HepG2 (cell line): Measurements from ENCODE around the gene DNAJC28. TPM values are rescaled to one million over a fixed set of nuclear protein-coding genes. Genes with fewer than 3 reads are reported as not detected.
A peak's percentile ranks its signal among the peaks of the same experiment; 100 is the strongest.

Source experiments
- KLF15 ChIP-seq: sonication (generic); formaldehyde crosslinking; IDR thresholded peaks from 2 replicates; pipeline ENCODE4 v1.8.1; 2023; ENCODE audit warnings: borderline replicate concordance, mild to moderate bottlenecking, inconsistent platforms, missing genetic modification reagents, mixed read lengths
- KLF16 ChIP-seq, 2 experiments: sonication (generic) in 1 of 2; formaldehyde crosslinking in 1 of 2; IDR thresholded peaks; 2 replicates each; pipeline versions ENCODE4 v1.6.1 to v1.8.0; 2016 to 2023; ENCODE audit warnings: missing genetic modification reagents in 2 of 2, missing compliant biosample characterization in 1 of 2
- NFE2 ChIP-seq: sonication (generic); formaldehyde crosslinking; IDR thresholded peaks from 2 replicates; pipeline ENCODE4 v1.4.0; 2020; ENCODE audit warnings: missing genetic modification reagents
- REXO4 ChIP-seq: sonication (generic); formaldehyde crosslinking; IDR thresholded peaks from 2 replicates; pipeline ENCODE4 v1.8.0; 2022; ENCODE audit warnings: missing genetic modification reagents, mild to moderate bottlenecking, borderline replicate concordance
- SMC3 ChIP-seq: IDR thresholded peaks from 2 replicates; pipeline ENCODE4 v1.6.1; 2011; ENCODE audit warnings: low read length, improper control_type of control experiment
- SOX6 ChIP-seq, 2 experiments: fragments of 450-650 bp in 1 of 2; sonication (generic) in 1 of 2; formaldehyde crosslinking in 1 of 2; IDR thresholded peaks; 2 replicates each; pipeline versions ENCODE4 v1.4.0 to v1.6.1; 2017 to 2020; ENCODE audit warnings: antibody characterized with exemption in 1 of 2, mild to moderate bottlenecking in 1 of 2, missing genetic modification reagents in 1 of 2
- THYN1 ChIP-seq: sonication (generic); formaldehyde crosslinking; IDR thresholded peaks from 2 replicates; pipeline ENCODE4 v1.8.1; 2023; ENCODE audit warnings: low read depth, mild to moderate bottlenecking, moderate library complexity, missing genetic modification reagents, borderline replicate concordance
- ZNF225 ChIP-seq: sonication (generic); formaldehyde crosslinking; IDR thresholded peaks from 2 replicates; pipeline ENCODE4 v1.4.0; 2020; ENCODE audit warnings: mild to moderate bottlenecking, missing genetic modification reagents
- ZNF234 ChIP-seq: sonication (generic); formaldehyde crosslinking; conservative IDR thresholded peaks from 2 replicates; pipeline ENCODE4 v1.5.1; 2020; ENCODE audit warnings: mild to moderate bottlenecking, missing genetic modification reagents
- ZNF382 ChIP-seq: sonication (generic); formaldehyde crosslinking; IDR thresholded peaks from 2 replicates; pipeline ENCODE4 v1.5.0; 2020; ENCODE audit warnings: missing genetic modification reagents, mild to moderate bottlenecking, borderline replicate concordance
- ZNF878 ChIP-seq: sonication (generic); formaldehyde crosslinking; IDR thresholded peaks from 2 replicates; pipeline ENCODE4 v1.8.1; 2023; ENCODE audit warnings: mild to moderate bottlenecking, missing genetic modification reagents, moderate library complexity
- polyA plus RNA-seq, 8 experiments: library from polyadenylated mRNA; depleted of rRNA in 3 of 8; stranded (reverse) in 7 of 8; unstranded in 1 of 8; fragments of >200 nt; fragmentation: Illumina TruSeq in 4 of 8; extraction: Trizol in 4 of 8; gene quantifications; 2 replicates each; pipeline versions ENCODE4 v1.2.1 to v1.2.3, GENCODE V29; 2011 to 2016; ENCODE audit warnings: low read depth in 4 of 8, missing spikeins in 1 of 8, mixed read lengths in 1 of 8; ENCODE audit not compliant: insufficient read depth in 1 of 8
- total RNA-seq, 5 experiments: library from RNA; depleted of rRNA; stranded (reverse); fragments of >200 nt; fragmentation: Illumina TruSeq; extraction: Trizol; gene quantifications; 2 replicates each; pipeline ENCODE4 v1.2.3, GENCODE V29; 2016; ENCODE audit warnings: low read depth in 1 of 5
- TF ChIP-seq, protein P1 (sequence below): sonication (generic); formaldehyde crosslinking; conservative IDR thresholded peaks from 2 replicates; pipeline ENCODE4 v1.8.0; 2022; ENCODE audit warnings: low read depth, missing genetic modification reagents
- TF ChIP-seq, protein P2 (sequence below): sonication (generic); formaldehyde crosslinking; IDR thresholded peaks from 2 replicates; pipeline ENCODE4 v1.5.1; 2020; ENCODE audit warnings: mild to moderate bottlenecking, missing genetic modification reagents, borderline replicate concordance
- TF ChIP-seq, protein P3 (sequence below): sonication (generic); formaldehyde crosslinking; IDR thresholded peaks from 2 replicates; pipeline ENCODE4 v1.4.0; 2020; ENCODE audit warnings: missing genetic modification reagents
- TF ChIP-seq, protein P4 (sequence below), 2 experiments: fragments of 450-650 bp in 1 of 2; sonication (generic) in 1 of 2; formaldehyde crosslinking; IDR thresholded peaks; 2 replicates each; pipeline versions ENCODE4 v1.5.0 to v1.8.0; 2020 to 2022; ENCODE audit warnings: mild to moderate bottlenecking in 1 of 2, missing genetic modification reagents in 1 of 2
- TF ChIP-seq, protein P5 (sequence below): sonication (generic); formaldehyde crosslinking; IDR thresholded peaks from 2 replicates; pipeline ENCODE4 v1.4.0; 2020; ENCODE audit warnings: mild to moderate bottlenecking, missing genetic modification reagents
- TF ChIP-seq, protein P6 (sequence below): sonication (generic); formaldehyde crosslinking; IDR thresholded peaks from 2 replicates; pipeline ENCODE4 v1.4.0; 2020; ENCODE audit warnings: mild to moderate bottlenecking, missing genetic modification reagents

The DNAJC28 gene
- total and polyA plus RNA-seq, 2 of the 13 experiments (the other 11 are each of a cell fraction or from before 2014, with no cell fraction given), result 1.5 to 3.3 TPM

DNA sequence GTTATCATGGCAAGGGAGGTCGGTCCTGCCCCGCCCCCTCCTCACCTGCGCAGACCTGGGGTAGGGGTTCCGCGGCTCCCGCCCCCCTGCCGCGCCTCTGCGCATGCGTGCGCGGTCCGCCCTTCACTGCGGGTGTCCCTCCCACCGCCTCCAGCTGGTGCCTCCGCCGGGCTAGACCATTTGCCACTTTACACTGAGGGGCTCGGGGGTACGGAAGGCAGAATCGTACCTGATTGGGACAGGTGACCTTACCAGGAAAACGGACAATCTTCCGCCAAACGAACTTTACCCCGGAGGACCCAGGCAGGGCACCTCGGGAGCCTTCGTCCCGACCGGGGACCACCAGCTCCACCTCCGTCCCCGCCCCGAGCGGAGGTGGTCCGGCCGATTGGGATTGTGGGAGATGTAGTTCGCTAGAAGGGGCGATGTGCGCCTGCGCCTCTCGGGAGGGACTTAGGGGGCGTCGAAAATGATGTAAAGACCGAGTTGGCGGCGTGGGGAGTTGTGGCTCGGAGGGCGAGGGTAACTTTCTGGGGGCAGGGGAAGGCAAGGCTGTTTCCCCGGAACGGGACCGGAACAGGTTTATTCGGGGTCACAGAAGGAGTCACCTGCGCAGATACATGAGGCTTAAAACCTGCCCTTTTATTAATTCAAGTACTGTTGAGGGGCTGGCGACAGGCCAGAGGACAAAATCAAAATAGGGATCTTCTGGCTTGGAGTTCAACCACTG is at the start of gene DNAJC28 (continued):
- TF ChIP-seq REXO4 (CRISPR knock-in tag) (no peak), ZNF382 (no peak), NFE2 (CRISPR knock-in tag) (no peak), ZNF878 (no peak), ZNF225 (CRISPR knock-in tag) (peak; percentile 50; the same call in 1 of the 2 replicates), SOX6 (IDR thresholded peaks at IDR 0.05) (no peak), SOX6 (CRISPR knock-in tag; IDR thresholded peaks at IDR 0.05) (peak; percentile 43; the same call in 1 of the 2 replicates), KLF16 (CRISPR knock-in tag; IDR thresholded peaks at IDR 0.05) (peak in 1 of 2 experiments; percentile 45; a peak in 1 of 4 replicates), KLF15 (CRISPR knock-in tag) (no peak), SMC3 (no peak), ZNF234 (CRISPR knock-in tag) (no peak), THYN1 (CRISPR knock-in tag) (no peak)
- TF ChIP-seq, protein P1, sequence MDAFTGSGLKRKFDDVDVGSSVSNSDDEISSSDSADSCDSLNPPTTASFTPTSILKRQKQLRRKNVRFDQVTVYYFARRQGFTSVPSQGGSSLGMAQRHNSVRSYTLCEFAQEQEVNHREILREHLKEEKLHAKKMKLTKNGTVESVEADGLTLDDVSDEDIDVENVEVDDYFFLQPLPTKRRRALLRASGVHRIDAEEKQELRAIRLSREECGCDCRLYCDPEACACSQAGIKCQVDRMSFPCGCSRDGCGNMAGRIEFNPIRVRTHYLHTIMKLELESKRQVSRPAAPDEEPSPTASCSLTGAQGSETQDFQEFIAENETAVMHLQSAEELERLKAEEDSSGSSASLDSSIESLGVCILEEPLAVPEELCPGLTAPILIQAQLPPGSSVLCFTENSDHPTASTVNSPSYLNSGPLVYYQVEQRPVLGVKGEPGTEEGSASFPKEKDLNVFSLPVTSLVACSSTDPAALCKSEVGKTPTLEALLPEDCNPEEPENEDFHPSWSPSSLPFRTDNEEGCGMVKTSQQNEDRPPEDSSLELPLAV (CRISPR knock-in tag), result no peak
- TF ChIP-seq, protein P2, sequence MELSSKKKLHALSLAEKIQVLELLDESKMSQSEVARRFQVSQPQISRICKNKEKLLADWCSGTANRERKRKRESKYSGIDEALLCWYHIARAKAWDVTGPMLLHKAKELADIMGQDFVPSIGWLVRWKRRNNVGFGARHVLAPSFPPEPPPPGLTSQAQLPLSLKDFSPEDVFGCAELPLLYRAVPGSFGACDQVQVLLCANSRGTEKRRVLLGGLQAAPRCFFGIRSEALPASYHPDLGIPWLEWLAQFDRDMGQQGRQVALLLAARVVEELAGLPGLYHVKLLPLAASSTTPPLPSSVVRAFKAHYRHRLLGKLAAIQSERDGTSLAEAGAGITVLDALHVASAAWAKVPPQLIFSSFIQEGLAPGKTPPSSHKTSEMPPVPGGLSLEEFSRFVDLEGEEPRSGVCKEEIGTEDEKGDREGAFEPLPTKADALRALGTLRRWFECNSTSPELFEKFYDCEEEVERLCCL (CRISPR knock-in tag), result peak; percentile 31; the same call in 1 of the 2 replicates
- TF ChIP-seq, protein P3, sequence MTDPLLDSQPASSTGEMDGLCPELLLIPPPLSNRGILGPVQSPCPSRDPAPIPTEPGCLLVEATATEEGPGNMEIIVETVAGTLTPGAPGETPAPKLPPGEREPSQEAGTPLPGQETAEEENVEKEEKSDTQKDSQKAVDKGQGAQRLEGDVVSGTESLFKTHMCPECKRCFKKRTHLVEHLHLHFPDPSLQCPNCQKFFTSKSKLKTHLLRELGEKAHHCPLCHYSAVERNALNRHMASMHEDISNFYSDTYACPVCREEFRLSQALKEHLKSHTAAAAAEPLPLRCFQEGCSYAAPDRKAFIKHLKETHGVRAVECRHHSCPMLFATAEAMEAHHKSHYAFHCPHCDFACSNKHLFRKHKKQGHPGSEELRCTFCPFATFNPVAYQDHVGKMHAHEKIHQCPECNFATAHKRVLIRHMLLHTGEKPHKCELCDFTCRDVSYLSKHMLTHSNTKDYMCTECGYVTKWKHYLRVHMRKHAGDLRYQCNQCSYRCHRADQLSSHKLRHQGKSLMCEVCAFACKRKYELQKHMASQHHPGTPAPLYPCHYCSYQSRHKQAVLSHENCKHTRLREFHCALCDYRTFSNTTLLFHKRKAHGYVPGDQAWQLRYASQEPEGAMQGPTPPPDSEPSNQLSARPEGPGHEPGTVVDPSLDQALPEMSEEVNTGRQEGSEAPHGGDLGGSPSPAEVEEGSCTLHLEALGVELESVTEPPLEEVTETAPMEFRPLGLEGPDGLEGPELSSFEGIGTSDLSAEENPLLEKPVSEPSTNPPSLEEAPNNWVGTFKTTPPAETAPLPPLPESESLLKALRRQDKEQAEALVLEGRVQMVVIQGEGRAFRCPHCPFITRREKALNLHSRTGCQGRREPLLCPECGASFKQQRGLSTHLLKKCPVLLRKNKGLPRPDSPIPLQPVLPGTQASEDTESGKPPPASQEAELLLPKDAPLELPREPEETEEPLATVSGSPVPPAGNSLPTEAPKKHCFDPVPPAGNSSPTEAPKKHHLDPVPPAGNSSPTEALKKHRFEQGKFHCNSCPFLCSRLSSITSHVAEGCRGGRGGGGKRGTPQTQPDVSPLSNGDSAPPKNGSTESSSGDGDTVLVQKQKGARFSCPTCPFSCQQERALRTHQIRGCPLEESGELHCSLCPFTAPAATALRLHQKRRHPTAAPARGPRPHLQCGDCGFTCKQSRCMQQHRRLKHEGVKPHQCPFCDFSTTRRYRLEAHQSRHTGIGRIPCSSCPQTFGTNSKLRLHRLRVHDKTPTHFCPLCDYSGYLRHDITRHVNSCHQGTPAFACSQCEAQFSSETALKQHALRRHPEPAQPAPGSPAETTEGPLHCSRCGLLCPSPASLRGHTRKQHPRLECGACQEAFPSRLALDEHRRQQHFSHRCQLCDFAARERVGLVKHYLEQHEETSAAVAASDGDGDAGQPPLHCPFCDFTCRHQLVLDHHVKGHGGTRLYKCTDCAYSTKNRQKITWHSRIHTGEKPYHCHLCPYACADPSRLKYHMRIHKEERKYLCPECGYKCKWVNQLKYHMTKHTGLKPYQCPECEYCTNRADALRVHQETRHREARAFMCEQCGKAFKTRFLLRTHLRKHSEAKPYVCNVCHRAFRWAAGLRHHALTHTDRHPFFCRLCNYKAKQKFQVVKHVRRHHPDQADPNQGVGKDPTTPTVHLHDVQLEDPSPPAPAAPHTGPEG, result no peak
- TF ChIP-seq, protein P4, sequence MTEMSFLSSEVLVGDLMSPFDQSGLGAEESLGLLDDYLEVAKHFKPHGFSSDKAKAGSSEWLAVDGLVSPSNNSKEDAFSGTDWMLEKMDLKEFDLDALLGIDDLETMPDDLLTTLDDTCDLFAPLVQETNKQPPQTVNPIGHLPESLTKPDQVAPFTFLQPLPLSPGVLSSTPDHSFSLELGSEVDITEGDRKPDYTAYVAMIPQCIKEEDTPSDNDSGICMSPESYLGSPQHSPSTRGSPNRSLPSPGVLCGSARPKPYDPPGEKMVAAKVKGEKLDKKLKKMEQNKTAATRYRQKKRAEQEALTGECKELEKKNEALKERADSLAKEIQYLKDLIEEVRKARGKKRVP (CRISPR knock-in tag; IDR thresholded peaks at IDR 0.05), result peak in 1 of 2 experiments; percentile 85; a peak in 2 of 4 replicates
- TF ChIP-seq, protein P5, sequence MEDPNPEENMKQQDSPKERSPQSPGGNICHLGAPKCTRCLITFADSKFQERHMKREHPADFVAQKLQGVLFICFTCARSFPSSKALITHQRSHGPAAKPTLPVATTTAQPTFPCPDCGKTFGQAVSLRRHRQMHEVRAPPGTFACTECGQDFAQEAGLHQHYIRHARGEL (CRISPR knock-in tag), result no peak
- TF ChIP-seq, protein P6, sequence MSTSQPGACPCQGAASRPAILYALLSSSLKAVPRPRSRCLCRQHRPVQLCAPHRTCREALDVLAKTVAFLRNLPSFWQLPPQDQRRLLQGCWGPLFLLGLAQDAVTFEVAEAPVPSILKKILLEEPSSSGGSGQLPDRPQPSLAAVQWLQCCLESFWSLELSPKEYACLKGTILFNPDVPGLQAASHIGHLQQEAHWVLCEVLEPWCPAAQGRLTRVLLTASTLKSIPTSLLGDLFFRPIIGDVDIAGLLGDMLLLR, result 0 out of 2 replicates have a peak, but pooled peaks have one; percentile 22
